Body of pancreas (tissue), 4 donors: ENCODE measurements around the gene FEM1B.

Experiments
- POLR2A ChIP-seq, 3 donors: fragments of 450-650 bp; IDR thresholded peaks; one replicate each; pipeline ENCODE4 v1.6.1; 2016; ENCODE audit warnings: antibody characterized with exemption in 3 of 3, mild to moderate bottlenecking in 2 of 3
- TF ChIP-seq, protein P1 (sequence below), 7 experiments: fragments of 450-650 bp in 4 of 7; fragments of 200-600 bp in 3 of 7; sonication (generic) in 3 of 7; IDR thresholded peaks; one replicate each; pipeline ENCODE4 v1.5.1; 2016 to 2019; ENCODE audit warnings: antibody characterized with exemption in 7 of 7

DNA sequence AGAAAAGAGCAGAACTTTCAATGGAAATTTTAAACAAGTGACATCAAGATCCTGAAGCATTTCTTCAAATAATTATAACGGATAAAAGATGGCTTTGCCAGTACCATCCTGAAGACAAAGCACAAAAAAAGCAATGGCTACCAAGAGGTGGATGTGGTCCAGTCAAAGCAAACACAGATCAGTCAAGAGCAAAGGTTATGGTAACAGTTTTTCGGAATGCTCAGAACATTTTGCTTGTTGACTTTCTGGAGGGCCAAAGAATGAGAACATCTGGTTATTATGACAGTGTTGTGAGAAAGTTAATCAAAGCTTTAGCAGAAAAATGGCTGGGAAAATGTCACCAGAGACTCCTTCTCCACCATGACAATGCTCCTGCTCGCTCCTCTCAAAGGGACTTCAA is 31.5 kb downstream of the FEM1B start:
- TF ChIP-seq POLR2A (IDR thresholded peaks at IDR 0.05), result no peak
- TF ChIP-seq, protein P1, sequence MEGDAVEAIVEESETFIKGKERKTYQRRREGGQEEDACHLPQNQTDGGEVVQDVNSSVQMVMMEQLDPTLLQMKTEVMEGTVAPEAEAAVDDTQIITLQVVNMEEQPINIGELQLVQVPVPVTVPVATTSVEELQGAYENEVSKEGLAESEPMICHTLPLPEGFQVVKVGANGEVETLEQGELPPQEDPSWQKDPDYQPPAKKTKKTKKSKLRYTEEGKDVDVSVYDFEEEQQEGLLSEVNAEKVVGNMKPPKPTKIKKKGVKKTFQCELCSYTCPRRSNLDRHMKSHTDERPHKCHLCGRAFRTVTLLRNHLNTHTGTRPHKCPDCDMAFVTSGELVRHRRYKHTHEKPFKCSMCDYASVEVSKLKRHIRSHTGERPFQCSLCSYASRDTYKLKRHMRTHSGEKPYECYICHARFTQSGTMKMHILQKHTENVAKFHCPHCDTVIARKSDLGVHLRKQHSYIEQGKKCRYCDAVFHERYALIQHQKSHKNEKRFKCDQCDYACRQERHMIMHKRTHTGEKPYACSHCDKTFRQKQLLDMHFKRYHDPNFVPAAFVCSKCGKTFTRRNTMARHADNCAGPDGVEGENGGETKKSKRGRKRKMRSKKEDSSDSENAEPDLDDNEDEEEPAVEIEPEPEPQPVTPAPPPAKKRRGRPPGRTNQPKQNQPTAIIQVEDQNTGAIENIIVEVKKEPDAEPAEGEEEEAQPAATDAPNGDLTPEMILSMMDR (IDR thresholded peaks at IDR 0.05), result no peak
